Measurements from ENCODE around the gene TPM1. TPM values are rescaled to one million over a fixed set of nuclear protein-coding genes. Genes with fewer than 3 reads are reported as not detected.

Gene TPM1
- total RNA-seq, 3 donors from 2014 or later = 333 to 609 (median 575) TPM

GRCh38 chr15:63110428-63111026 is 68.0 kb downstream of the TPM1 start:
- no peaks in the 10 kb centered on the region for H3K9me3 ChIP-seq
- no peak for DNase-seq (ENCODE audit: low spot score in 2 of 2)
- H3K27me3 ChIP-seq = no peaks in the 10 kb centered on the region
- no peak overlapping the region for H3K27ac ChIP-seq
- no peaks in the 10 kb centered on the region for H3K36me3 ChIP-seq
- H3K4me3 ChIP-seq = no peak overlapping the region
- TF ChIP-seq POLR2AphosphoS5 (IDR thresholded peaks at IDR 0.05) (no peak), POLR2A (IDR thresholded peaks at IDR 0.05) (no peak), CTCF (IDR thresholded peaks at IDR 0.05) (no peak)
- intact Hi-C loops (cut with DNase I; ENCODE audit: low total_unique reads) = no loop called here
- no peaks in the 10 kb centered on the region for H3K4me1 ChIP-seq

- Histone ChIP-seq H3K4me3 (no peak overlapping the region), H3K27me3 (no peaks in the 10 kb centered on the region), H3K27ac (no peak overlapping the region), H3K4me1 (no peaks in the 10 kb centered on the region), H3K9me3 (no peaks in the 10 kb centered on the region), H3K36me3 (no peaks in the 10 kb centered on the region)
- DNase-seq (ENCODE audit: low spot score in 2 of 2) = no peak
- TF ChIP-seq POLR2A (IDR thresholded peaks at IDR 0.05) = no peak
- no peak for TF ChIP-seq POLR2AphosphoS5 (IDR thresholded peaks at IDR 0.05)
- no peak for TF ChIP-seq CTCF (IDR thresholded peaks at IDR 0.05)
- intact Hi-C loops (cut with DNase I; ENCODE audit: low total_unique reads) = no loop called here
Observed at GRCh38 chr15:63111481-63111880, 68.9 kb downstream of the TPM1 start.

- no peak for TF ChIP-seq POLR2AphosphoS5 (IDR thresholded peaks at IDR 0.05)
- Histone ChIP-seq H3K27me3 (no peaks in the 10 kb centered on the region), H3K36me3 (no peaks in the 10 kb centered on the region), H3K27ac (no peak overlapping the region), H3K4me1 (no peaks in the 10 kb centered on the region), H3K4me3 (no peak overlapping the region), H3K9me3 (no peaks in the 10 kb centered on the region)
- no peak for DNase-seq (ENCODE audit: low spot score in 2 of 2)
- intact Hi-C loops (cut with DNase I; ENCODE audit: low total_unique reads) = loop anchor here (2.0 kb wide), 1 partner anchor 110 kb away; no protein-coding TSS in a partner anchor
Observed at GRCh38 chr15:63112871-63113270, 70.3 kb downstream of the TPM1 start.

- Histone ChIP-seq H3K4me3 (no peak overlapping the region), H3K27ac (no peak overlapping the region), H3K36me3 (no peaks in the 10 kb centered on the region), H3K4me1 (no peaks in the 10 kb centered on the region), H3K9me3 (no peaks in the 10 kb centered on the region), H3K27me3 (no peaks in the 10 kb centered on the region)
- TF ChIP-seq CTCF (IDR thresholded peaks at IDR 0.05) (no peak), POLR2A (IDR thresholded peaks at IDR 0.05) (no peak)
- intact Hi-C loops (cut with DNase I; ENCODE audit: low total_unique reads) = no loop called here
- DNase-seq (ENCODE audit: low spot score in 2 of 2) = no peak
Observed at GRCh38 chr15:63114465-63114864, 71.9 kb downstream of the TPM1 start.

Other genes with a start within 250 kb of the TPM1 start
- 10 to 100 TPM; 15.7 to 17.6 (median 17.1) TPM for gene LACTB, start 79.1 kb downstream of the TPM1 start, total RNA-seq
- 100 to 1,000 TPM; 121 to 200 (median 152) TPM for gene RPS27L, start 114.7 kb downstream of the TPM1 start, total RNA-seq
- gene RAB8B, start 146.9 kb downstream of the TPM1 start, total RNA-seq = 10 to 100 TPM; 31.3 to 46.2 (median 36.7) TPM
- 10 to 100 TPM; 21.3 to 26.1 (median 25.6) TPM for gene APH1B, start 234.9 kb downstream of the TPM1 start, total RNA-seq

All from breast epithelium (tissue), 4 donors.